Tibial nerve (tissue), 4 donors: ENCODE data around the gene SH3BGR. TPM values are rescaled to one million over a fixed set of nuclear protein-coding genes. Genes with fewer than 3 reads are reported as not detected.

ENCODE experiments used
- DNase-seq, 2 donors: peaks; one replicate each; pipeline ENCODE4 v3.0.0-alpha.2; 2019; ENCODE audit warnings: low spot score in 2 of 2
- H3K27ac ChIP-seq, 4 donors: fragments of 200-600 bp; sonication (generic) in 3 of 4; one replicate each; pipeline ENCODE4 v1.5.1; 2017 to 2019; ENCODE audit warnings: mild to moderate bottlenecking in 1 of 4
- H3K27me3 ChIP-seq, 2 donors: fragments of 200-600 bp; sonication (generic) in 1 of 2; one replicate each; pipeline versions ENCODE4 v1.5.1 to v1.6.0; 2017 to 2019
- H3K36me3 ChIP-seq, 3 donors: fragments of 200-600 bp; sonication (generic); one replicate each; pipeline ENCODE4 v1.5.1; 2018 to 2019
- H3K4me1 ChIP-seq, 4 donors: fragments of 200-600 bp; sonication (generic) in 3 of 4; one replicate each; pipeline ENCODE4 v1.5.1; 2017 to 2019
- H3K4me3 ChIP-seq, 4 donors: fragments of 200-600 bp; sonication (generic) in 3 of 4; one replicate each; pipeline ENCODE4 v1.5.1; 2017 to 2019; ENCODE audit warnings: mild to moderate bottlenecking in 1 of 4, moderate library complexity in 1 of 4
- H3K9me3 ChIP-seq, 4 donors: fragments of 200-600 bp; sonication (generic) in 3 of 4; one replicate each; pipeline ENCODE4 v1.5.1; 2017 to 2019
- CTCF ChIP-seq, 5 experiments: fragments of 200-600 bp in 3 of 5; fragments of 450-650 bp in 2 of 5; sonication (generic) in 3 of 5; IDR thresholded peaks; one replicate each; pipeline ENCODE4 v1.5.1; 2016 to 2019; ENCODE audit warnings: antibody characterized with exemption in 5 of 5, mild to moderate bottlenecking in 3 of 5, moderate library complexity in 2 of 5
- EP300 ChIP-seq, 2 donors: sonication (generic); formaldehyde crosslinking; IDR thresholded peaks; one replicate each; pipeline ENCODE4 v1.6.1; 2017; ENCODE audit warnings: antibody characterized with exemption in 2 of 2, mild to moderate bottlenecking in 1 of 2
- POLR2A ChIP-seq, 2 donors: fragments of 450-650 bp; IDR thresholded peaks; one replicate each; pipeline ENCODE4 v1.6.1; 2017; ENCODE audit warnings: antibody characterized with exemption in 2 of 2, mild to moderate bottlenecking in 2 of 2, moderate library complexity in 2 of 2
- WGBS, 2 donors: methylation state at CpG; one replicate each; pipeline ENCODE4 v1.1.5; 2018; 5-methylcytosine and 5-hydroxymethylcytosine counted together
- total RNA-seq, 4 donors: library from RNA; depleted of rRNA; stranded (reverse); fragments of >200 nt; gene quantifications; one replicate each; pipeline ENCODE4 v1.1.0, GENCODE V29; 2016

The SH3BGR gene
- total RNA-seq, 4 donors from 2014 or later, result 2.4 to 9.6 (median 4.4) TPM

GRCh38 chr21:39527664-39528381 lies 76.1 kb downstream of the SH3BGR start:
- TF ChIP-seq POLR2A (IDR thresholded peaks at IDR 0.05) (no peak), CTCF (IDR thresholded peaks at IDR 0.05) (no peak), EP300 (IDR thresholded peaks at IDR 0.05) (no peak)
- Histone ChIP-seq H3K27me3 (no peaks in the 10 kb centered on the region), H3K4me1 (peaks cover 0 to 14% (median 4%) of the 10 kb centered on the region in 4 donors), H3K9me3 (no peaks in the 10 kb centered on the region), H3K4me3 (no peak overlapping the region), H3K27ac (no peak overlapping the region), H3K36me3 (no peaks in the 10 kb centered on the region)
- DNase-seq, result no peak
- 10 to 17% methylated on average over 8 of the region's 8 CpGs for WGBS, 2 donors

- H3K4me1 ChIP-seq, result peaks cover 0 to 14% (median 4%) of the 10 kb centered on the region in 4 donors
- no peak for DNase-seq
- no peaks in the 10 kb centered on the region for H3K36me3 ChIP-seq
- no peak overlapping the region for H3K27ac ChIP-seq
- H3K4me3 ChIP-seq, result no peak overlapping the region
- TF ChIP-seq CTCF (IDR thresholded peaks at IDR 0.05) (no peak), EP300 (IDR thresholded peaks at IDR 0.05) (no peak), POLR2A (IDR thresholded peaks at IDR 0.05) (no peak)
- no peaks in the 10 kb centered on the region for H3K9me3 ChIP-seq
- no peaks in the 10 kb centered on the region for H3K27me3 ChIP-seq
- WGBS, 2 donors, result 35 to 58% methylated on average over 3 to 4 of the region's 4 CpGs
Observed at GRCh38 chr21:39529026-39529425, 77.3 kb downstream of the SH3BGR start.

GRCh38 chr21:39531064-39531463 lies 79.3 kb downstream of the SH3BGR start:
- 42 to 46% methylated on average over 8 of the region's 8 CpGs for WGBS, 2 donors
- Histone ChIP-seq H3K4me3 (no peak overlapping the region), H3K4me1 (peaks cover 0 to 14% (median 4%) of the 10 kb centered on the region in 4 donors), H3K27ac (no peak overlapping the region), H3K9me3 (no peaks in the 10 kb centered on the region), H3K36me3 (no peaks in the 10 kb centered on the region), H3K27me3 (no peaks in the 10 kb centered on the region)
- TF ChIP-seq POLR2A (IDR thresholded peaks at IDR 0.05), result no peak
- DNase-seq, result no peak

- H3K9me3 ChIP-seq, result no peaks in the 10 kb centered on the region
- H3K27me3 ChIP-seq, result no peaks in the 10 kb centered on the region
- H3K36me3 ChIP-seq, result no peaks in the 10 kb centered on the region
- no peak for DNase-seq
- 59 to 60% methylated on average over 5 of the region's 5 CpGs for WGBS, 2 donors
- TF ChIP-seq EP300 (IDR thresholded peaks at IDR 0.05) (no peak), CTCF (IDR thresholded peaks at IDR 0.05) (no peak), POLR2A (IDR thresholded peaks at IDR 0.05) (no peak)
- peaks cover 0 to 14% (median 4%) of the 10 kb centered on the region in 4 donors for H3K4me1 ChIP-seq
- no peak overlapping the region for H3K27ac ChIP-seq
- H3K4me3 ChIP-seq, result no peak overlapping the region
Observed at GRCh38 chr21:39531840-39532239, 80.1 kb downstream of the SH3BGR start.

GRCh38 chr21:39533545-39534380 lies 82.0 kb downstream of the SH3BGR start:
- TF ChIP-seq POLR2A (IDR thresholded peaks at IDR 0.05), result no peak
- no peak for TF ChIP-seq CTCF (IDR thresholded peaks at IDR 0.05)
- no peak for TF ChIP-seq EP300 (IDR thresholded peaks at IDR 0.05)
- 83% methylated on average over 6 of the region's 6 CpGs for WGBS, 2 donors

More at GRCh38 chr21:39533545-39534380, 82.0 kb downstream of the SH3BGR start:
- Histone ChIP-seq H3K27ac (no peak overlapping the region), H3K4me3 (no peak overlapping the region), H3K9me3 (no peaks in the 10 kb centered on the region), H3K27me3 (no peaks in the 10 kb centered on the region), H3K4me1 (no peaks in the 10 kb centered on the region), H3K36me3 (no peaks in the 10 kb centered on the region)
- no peak for DNase-seq
